Measurements from ENCODE around the gene AK4.

The AK4 gene

GRCh38 chr1:65177457-65177856 is 29.5 kb downstream of the AK4 start:
- DNase-seq, result no peak

GRCh38 chr1:65178235-65178634 is 30.2 kb downstream of the AK4 start:
- DNase-seq, result peak; percentile 49 to 64

GRCh38 chr1:65179148-65179547 is 31.1 kb downstream of the AK4 start:
- no peak for DNase-seq

- DNase-seq, result no peak
Measured at GRCh38 chr1:65180977-65181376, 33.0 kb downstream of the AK4 start.

GRCh38 chr1:65182658-65183268 is 34.8 kb downstream of the AK4 start:
- DNase-seq, result no peak

GRCh38 chr1:65189576-65190115 is 41.6 kb downstream of the AK4 start:
- DNase-seq, result no peak

GRCh38 chr1:65190229-65190628 is 42.2 kb downstream of the AK4 start:
- no peak for DNase-seq

GRCh38 chr1:65193129-65193695 is 45.2 kb downstream of the AK4 start:
- no peak for DNase-seq

- no peak for DNase-seq
Measured at GRCh38 chr1:65195495-65196417, 47.8 kb downstream of the AK4 start.

GRCh38 chr1:65196926-65197325 is 48.9 kb downstream of the AK4 start:
- no peak for DNase-seq

- DNase-seq, result no peak
Measured at GRCh38 chr1:65197636-65198035, 49.6 kb downstream of the AK4 start.

GRCh38 chr1:65198096-65198495 is 50.1 kb downstream of the AK4 start:
- no peak for DNase-seq

GRCh38 chr1:65200411-65200810 is 52.4 kb downstream of the AK4 start:
- no peak for DNase-seq

GRCh38 chr1:65206836-65207235 is 58.8 kb downstream of the AK4 start:
- no peak for DNase-seq

- no peak for DNase-seq
Measured at GRCh38 chr1:65207317-65207716, 59.3 kb downstream of the AK4 start.

GRCh38 chr1:65208563-65208973 is 60.6 kb downstream of the AK4 start:
- DNase-seq, result no peak

GRCh38 chr1:65209005-65209885 is 61.2 kb downstream of the AK4 start:
- peak; percentile 6 to 29 for DNase-seq

GRCh38 chr1:65210325-65210724 is 62.3 kb downstream of the AK4 start:
- no peak for DNase-seq

- DNase-seq, result no peak
Measured at GRCh38 chr1:65211331-65211730, 63.3 kb downstream of the AK4 start.

GRCh38 chr1:65213271-65214023 is 65.4 kb downstream of the AK4 start:
- DNase-seq, result no peak

GRCh38 chr1:65214340-65215027 is 66.5 kb downstream of the AK4 start:
- DNase-seq, result no peak
